ENCODE measurements around the gene COL2A1.
A peak's percentile ranks its signal among the peaks of the same experiment; 100 is the strongest.

Gene COL2A1

DNA sequence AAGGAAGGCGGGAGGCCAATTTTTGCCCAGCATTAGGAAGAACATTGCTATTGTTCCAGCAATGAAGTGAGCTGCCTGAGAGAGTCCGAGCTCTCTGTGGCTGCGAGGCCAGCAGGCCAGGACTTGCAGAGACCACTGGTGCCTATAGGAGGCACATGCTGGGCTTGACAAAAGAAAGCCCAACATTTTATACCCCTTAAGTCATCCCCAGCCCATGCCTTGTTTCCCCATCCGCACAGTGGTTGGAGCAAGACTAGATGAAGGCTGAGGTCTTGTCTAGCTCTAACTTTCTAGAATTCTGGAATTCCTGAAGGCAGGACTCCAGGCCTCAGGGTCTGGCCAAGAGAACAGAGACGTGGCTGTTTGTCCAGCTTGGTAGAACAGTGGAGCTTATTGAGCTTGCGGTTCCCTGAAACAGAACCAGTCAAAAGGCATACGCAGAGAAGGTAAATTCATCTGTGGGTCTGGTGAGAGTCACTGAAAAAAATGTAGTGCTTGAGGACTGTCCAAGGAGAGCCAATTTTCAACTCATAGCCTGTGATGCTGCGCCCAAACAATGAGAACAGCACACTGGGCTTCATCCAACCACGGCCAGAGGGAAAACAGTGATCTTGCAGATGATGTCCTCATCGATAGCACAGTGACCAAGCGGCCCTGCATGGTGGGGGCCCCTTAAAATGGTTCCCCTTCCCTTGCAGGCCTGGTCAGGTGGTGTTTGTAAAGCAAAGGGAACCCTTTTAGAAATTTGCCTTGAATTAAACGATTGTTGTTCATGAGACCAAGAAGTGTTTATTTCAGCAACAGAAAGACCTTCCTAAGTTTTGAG, 27.1 kb upstream of the COL2A1 start:
- intact Hi-C loops (cut with DNase I): no loop called here
- no peak for DNase-seq

DNA sequence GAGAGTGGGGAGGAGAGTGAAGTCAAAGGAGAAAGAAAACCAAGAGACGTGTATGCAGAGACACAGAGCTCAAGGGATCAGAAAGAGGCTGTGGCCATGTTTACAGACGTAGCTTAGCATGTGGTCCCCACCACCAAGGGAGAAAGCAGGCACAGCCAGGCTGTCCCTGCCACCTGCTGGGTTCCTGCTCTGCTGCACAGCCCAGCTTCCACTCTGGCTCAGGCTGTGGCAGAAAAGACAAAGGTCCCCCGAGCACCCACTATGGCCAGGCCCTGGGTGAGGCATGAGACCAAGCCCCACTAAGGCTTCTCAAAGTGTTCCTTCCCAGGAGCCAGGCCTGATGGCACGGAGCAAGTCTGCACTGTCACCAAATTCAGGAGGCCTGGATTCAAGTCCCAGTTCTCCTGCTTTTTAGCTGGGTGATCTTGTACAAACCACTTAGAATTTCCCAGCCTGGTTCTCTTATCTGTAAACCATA, 25.9 kb upstream of the COL2A1 start:
- intact Hi-C loops (cut with DNase I): no loop called here
- no peak for DNase-seq

DNA sequence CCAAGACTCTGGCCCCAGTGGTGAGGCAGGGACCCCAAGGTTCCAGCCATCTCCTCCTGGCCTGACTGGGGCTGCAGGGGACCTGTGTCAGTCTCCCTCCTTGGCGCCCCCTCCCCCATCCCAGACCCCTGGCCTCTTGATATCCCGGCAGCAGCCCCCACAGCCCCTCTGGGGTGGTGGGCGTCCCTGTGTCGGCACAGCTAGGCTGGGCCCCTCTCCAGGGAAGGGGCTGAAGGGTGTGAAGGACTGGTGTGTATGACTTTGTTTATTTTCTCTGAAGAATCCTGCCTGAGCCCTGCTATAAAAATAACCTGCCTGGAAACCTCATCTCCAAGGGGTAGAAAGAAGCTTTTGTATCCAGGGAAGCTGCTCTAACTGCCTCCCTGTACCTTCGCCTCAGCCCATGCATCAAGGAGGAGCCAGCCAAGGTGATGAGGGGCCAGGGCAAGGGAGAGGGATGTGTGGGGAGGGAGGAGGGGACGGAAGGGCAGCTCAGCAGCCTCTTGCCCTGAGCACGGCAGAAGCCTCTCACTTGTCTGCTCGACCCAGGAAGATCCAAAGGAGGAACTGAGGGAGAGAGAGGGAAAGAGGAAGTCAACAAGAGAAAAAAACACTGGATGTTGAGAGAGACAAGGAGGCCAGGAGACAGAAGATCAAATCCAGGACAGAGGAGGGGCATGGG, 25.4 kb upstream of the COL2A1 start:
- DNase-seq: no peak
- intact Hi-C loops (cut with DNase I): no loop called here

- intact Hi-C loops (cut with DNase I): no loop called here
Measured at GRCh38 chr12:48028541-48029431, 24.5 kb upstream of the COL2A1 start.

GRCh38 chr12:48027183-48028002, 23.1 kb upstream of the COL2A1 start:
- DNase-seq: no peak
- intact Hi-C loops (cut with DNase I): no loop called here

More at GRCh38 chr12:48028541-48029431, 24.5 kb upstream of the COL2A1 start:
- no peak for DNase-seq

DNA sequence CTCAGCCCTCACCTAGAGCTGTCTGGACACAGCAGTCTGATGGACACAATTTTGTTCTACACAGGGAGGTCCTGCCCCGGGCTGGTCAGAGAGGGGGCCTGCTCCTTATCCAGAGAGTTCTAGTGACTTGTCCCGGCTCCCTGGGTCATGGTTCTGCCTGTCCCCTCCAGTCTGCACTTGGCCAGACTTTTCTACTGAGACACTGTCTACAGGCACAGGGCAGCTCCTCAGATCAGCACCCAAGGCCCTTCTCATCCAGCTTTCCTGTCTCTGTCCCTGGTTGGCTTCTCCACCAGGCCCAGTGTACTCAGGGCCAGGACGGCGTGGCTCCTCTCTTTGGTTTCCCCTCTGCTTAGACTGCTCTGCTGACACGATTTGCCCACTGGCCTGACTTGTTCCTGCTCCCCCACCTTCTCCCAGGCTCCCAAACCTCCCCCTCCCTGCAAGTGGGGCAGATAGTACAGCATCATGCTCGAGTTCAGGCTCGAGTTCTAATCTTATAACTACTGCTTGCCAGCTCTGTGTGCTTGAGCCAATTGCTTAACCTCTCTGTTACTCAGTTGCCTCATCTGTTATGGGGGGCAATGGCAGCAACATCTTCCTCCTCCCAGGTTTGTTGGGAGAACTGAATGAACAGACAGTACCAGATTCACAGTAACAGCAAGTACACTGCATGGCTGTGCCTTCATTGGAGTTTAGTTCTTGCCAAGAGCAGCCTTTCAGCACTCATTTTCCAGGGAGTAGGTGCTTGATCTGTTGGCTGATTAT, 22.0 kb upstream of the COL2A1 start:
- no peak for DNase-seq
- intact Hi-C loops (cut with DNase I): no loop called here

DNA sequence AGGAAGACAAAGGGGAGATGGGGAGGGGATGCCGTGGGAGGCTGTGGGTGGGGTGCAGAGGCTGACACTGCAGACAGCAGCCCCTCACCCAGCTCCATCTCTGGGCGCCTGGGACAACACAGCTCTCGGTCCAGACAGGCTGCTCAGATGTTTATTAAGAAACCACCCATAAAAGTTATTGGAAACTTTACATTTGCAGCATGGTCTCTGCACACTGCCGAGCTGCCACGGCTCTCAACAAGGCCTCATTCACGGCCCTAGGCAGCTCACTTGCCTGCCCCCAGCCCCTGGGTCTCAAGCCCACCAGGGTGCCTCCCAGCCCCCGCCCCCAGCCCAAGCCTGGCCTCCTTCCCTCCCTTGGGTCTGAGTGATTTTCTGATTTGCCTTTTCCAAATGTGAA, 21.0 kb upstream of the COL2A1 start:
- intact Hi-C loops (cut with DNase I): no loop called here
- DNase-seq: peak in 1 of 10 donors; percentile 34

- intact Hi-C loops (cut with DNase I): no loop called here
- peak in 1 of 10 donors; percentile 3 for DNase-seq
Measured at GRCh38 chr12:48024735-48025134, 20.5 kb upstream of the COL2A1 start.

- peak in 1 of 10 donors; percentile 67 for DNase-seq
- intact Hi-C loops (cut with DNase I): no loop called here
Measured at GRCh38 chr12:48023386-48023785, 19.1 kb upstream of the COL2A1 start.

GRCh38 chr12:48022676-48023385, 18.6 kb upstream of the COL2A1 start:
- intact Hi-C loops (cut with DNase I): no loop called here
- no peak for DNase-seq

- no peak for DNase-seq
- intact Hi-C loops (cut with DNase I): no loop called here
Measured at GRCh38 chr12:48022180-48022521, 17.9 kb upstream of the COL2A1 start.

DNA sequence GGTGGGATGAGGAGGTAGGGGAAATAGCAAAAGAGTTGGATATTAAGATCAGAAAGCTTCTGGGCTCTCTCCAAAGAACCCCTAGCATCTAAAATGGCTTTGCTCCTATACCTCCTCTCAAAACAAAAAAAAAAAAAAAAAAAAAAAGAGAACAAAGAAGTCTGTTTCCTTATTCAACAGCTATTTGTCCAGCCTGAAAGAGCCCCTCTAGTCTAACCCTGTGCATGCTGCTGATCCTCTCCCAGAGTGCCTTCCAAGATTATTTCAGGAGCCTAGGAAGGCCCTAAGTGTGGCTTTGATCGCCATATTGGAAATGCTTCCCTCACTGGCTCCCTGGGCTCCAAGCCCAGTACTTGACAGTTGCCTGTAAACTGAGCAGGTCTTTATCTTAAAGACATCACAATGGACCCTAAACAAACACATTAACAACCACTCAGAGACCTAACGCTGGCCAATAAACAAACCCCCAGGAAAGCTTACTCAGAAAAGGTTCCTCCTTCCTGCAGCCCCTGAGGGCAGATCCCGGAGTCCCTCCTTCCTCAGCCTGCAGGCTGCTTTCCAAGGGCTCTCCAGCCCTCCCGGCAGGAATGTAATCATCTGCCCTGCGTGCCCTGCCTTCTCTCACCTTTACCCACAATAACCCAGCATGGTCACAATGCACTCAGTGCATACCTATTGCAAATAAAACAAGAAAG, 17.4 kb upstream of the COL2A1 start:
- DNase-seq: peak in 1 of 10 donors; percentile 15
- intact Hi-C loops (cut with DNase I): no loop called here

- intact Hi-C loops (cut with DNase I): no loop called here
- DNase-seq: no peak
Measured at GRCh38 chr12:48019639-48020265, 15.5 kb upstream of the COL2A1 start.

- intact Hi-C loops (cut with DNase I): no loop called here
- DNase-seq: peak in 1 of 10 donors; percentile 22
Measured at GRCh38 chr12:48018618-48018995, 14.3 kb upstream of the COL2A1 start.

DNA sequence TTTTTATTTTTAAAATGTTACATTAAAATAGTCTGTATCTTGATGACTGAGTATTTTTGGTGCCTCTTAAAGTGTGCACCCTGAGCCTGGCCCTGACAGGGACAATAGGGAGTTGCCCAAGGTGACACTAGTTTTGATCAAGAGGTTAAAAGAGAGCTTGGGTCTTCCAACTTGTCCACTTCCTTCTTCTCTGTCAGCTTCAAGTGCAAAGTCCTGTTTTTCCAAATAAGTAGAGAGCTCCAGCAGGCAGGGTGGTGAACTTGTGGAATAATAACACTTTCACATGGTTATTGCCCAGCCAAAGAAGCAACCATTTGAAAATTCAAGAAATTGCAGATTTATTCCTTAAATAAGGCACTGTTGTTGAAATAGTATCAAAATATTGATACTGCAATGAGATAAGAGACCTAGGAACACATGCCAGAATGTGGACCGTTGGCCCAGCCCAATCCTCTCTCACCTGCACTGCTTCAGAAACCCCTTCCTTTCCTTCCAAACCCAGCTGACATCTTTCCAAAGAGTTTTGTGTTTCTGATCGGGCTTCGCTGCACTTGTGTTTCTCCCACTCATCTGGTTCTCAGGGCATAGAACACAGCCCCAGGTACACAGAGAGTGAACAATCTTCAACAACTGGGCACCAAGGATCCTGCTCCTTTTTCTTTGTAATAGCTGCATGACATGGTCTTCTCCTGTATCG, 13.8 kb upstream of the COL2A1 start:
- intact Hi-C loops (cut with DNase I): no loop called here
- peak in 1 of 10 donors; percentile 4 for DNase-seq

GRCh38 chr12:48017496-48017895, 13.2 kb upstream of the COL2A1 start:
- intact Hi-C loops (cut with DNase I): no loop called here
- DNase-seq: peak in 2 of 10 donors; percentile 23 to 67

All from posterior cingulate gyrus (tissue), 11 donors.